Activated effector memory CD4-positive, alpha-beta T cell treated with anti-CD3 and anti-CD28 coated beads, Interleukin-2, amount 50 U/mL, for 16 hours (primary cell): ENCODE data around the gene KCNH2.
A peak's percentile ranks its signal among the peaks of the same experiment; 100 is the strongest.
"Not testable (repeated sequence)": the region's sequence is repeated elsewhere in the genome, so short reads cannot be mapped to it uniquely, and the experiment has no call there.

Experiments
- DNase-seq: peaks from one replicate; pipeline ENCODE4 v3.0.0-alpha.2; 2020

The KCNH2 gene

GRCh38 chr7:150978126-150978789 is at the start of gene KCNH2:
Gene KCNH2 (minus strand): TSS chr7:150978321. CDS start chr7:150977913, 408 bp downstream.
- peak; percentile 78 for DNase-seq

GRCh38 chr7:151027728-151028130 is 49.6 kb upstream of the KCNH2 start:
- DNase-seq, result not testable (repeated sequence)

- not testable (repeated sequence) for DNase-seq
These were observed 48.9 kb upstream of the KCNH2 start for GRCh38 chr7:151026771-151027727.

GRCh38 chr7:151025924-151026671 is 48.0 kb upstream of the KCNH2 start:
- no peak for DNase-seq

- no peak for DNase-seq
These were observed 46.4 kb upstream of the KCNH2 start, which contains the start of gene ATG9B for GRCh38 chr7:151024435-151025056. Gene ATG9B (minus strand): TSS chr7:151024494. CDS start chr7:151024423, 71 bp downstream.

- DNase-seq, result no peak
These were observed 45.1 kb upstream of the KCNH2 start for GRCh38 chr7:151023232-151023631.

- no peak for DNase-seq
These were observed 42.1 kb upstream of the KCNH2 start for GRCh38 chr7:151020231-151020630.

- no peak for DNase-seq
These were observed 41.0 kb upstream of the KCNH2 start for GRCh38 chr7:151019130-151019447.

GRCh38 chr7:151018421-151019129 is 40.5 kb upstream of the KCNH2 start:
- peak; percentile 76 for DNase-seq

GRCh38 chr7:151017953-151018420 is 39.9 kb upstream of the KCNH2 start:
- DNase-seq, result peak; percentile 93

- no peak for DNase-seq
These were observed 39.3 kb upstream of the KCNH2 start for GRCh38 chr7:151017370-151017952.

- DNase-seq, result no peak
These were observed 38.8 kb upstream of the KCNH2 start for GRCh38 chr7:151016942-151017341.

GRCh38 chr7:151016505-151016904 is 38.4 kb upstream of the KCNH2 start:
- no peak for DNase-seq

- DNase-seq, result no peak
These were observed 37.8 kb upstream of the KCNH2 start for GRCh38 chr7:151015967-151016366.

GRCh38 chr7:151014950-151015349 is 36.8 kb upstream of the KCNH2 start:
- DNase-seq, result no peak

- DNase-seq, result peak; percentile 95
These were observed 35.8 kb upstream of the KCNH2 start for GRCh38 chr7:151013733-151014497.

- DNase-seq, result no peak
These were observed 35.2 kb upstream of the KCNH2 start for GRCh38 chr7:151013356-151013732.

- no peak for DNase-seq
These were observed 34.8 kb upstream of the KCNH2 start for GRCh38 chr7:151012911-151013347.

- DNase-seq, result no peak
These were observed 34.0 kb upstream of the KCNH2 start for GRCh38 chr7:151012031-151012692.

GRCh38 chr7:151011616-151012015 is 33.5 kb upstream of the KCNH2 start:
- DNase-seq, result not testable (repeated sequence)
